Thyroid gland (tissue), 4 donors: ENCODE measurements around the gene WWC1.

Experiments
- CTCF ChIP-seq, 6 experiments: fragments of 200-600 bp in 3 of 6; fragments of 450-650 bp in 3 of 6; sonication (generic) in 3 of 6; IDR thresholded peaks; one replicate each; pipeline ENCODE4 v1.5.1; 2016 to 2019; ENCODE audit warnings: antibody characterized with exemption in 6 of 6, mild to moderate bottlenecking in 2 of 6, inconsistent platforms in 1 of 6, moderate library complexity in 1 of 6
- POLR2A ChIP-seq, 2 donors: fragments of 450-650 bp; IDR thresholded peaks; one replicate each; pipeline ENCODE4 v1.6.1; 2017; ENCODE audit warnings: antibody characterized with exemption in 2 of 2, mild to moderate bottlenecking in 2 of 2, moderate library complexity in 1 of 2

- no peak for TF ChIP-seq CTCF (IDR thresholded peaks at IDR 0.05)
- TF ChIP-seq POLR2A (IDR thresholded peaks at IDR 0.05) = no peak
Observed at GRCh38 chr5:168415971-168416370, 124.5 kb downstream of the WWC1 start.
